IPS-15b (cell line): ENCODE data around the gene OR51B5.
"Not testable (repeated sequence)": the region's sequence is repeated elsewhere in the genome, so short reads cannot be mapped to it uniquely, and the experiment has no call there.

ENCODE experiments used
- H3K27me3 ChIP-seq: one replicate; pipeline ENCODE4 v1.6.1; 2013; ENCODE audit warnings: low read length; ENCODE audit not compliant: control insufficient read depth, insufficient read depth
- H3K36me3 ChIP-seq: one replicate; pipeline ENCODE4 v1.6.1; 2013; ENCODE audit warnings: low read length; ENCODE audit not compliant: control insufficient read depth, insufficient read depth
- H3K4me1 ChIP-seq: one replicate; pipeline ENCODE4 v1.6.1; 2013; ENCODE audit warnings: mild to moderate bottlenecking, low read length; ENCODE audit not compliant: control insufficient read depth, insufficient read depth
- H3K4me3 ChIP-seq: one replicate; pipeline ENCODE4 v1.5.1; 2013; ENCODE audit warnings: low read depth, low read length
- H3K9ac ChIP-seq: one replicate; pipeline ENCODE4 v1.6.1; 2013; ENCODE audit warnings: low read depth, mild to moderate bottlenecking, low read length
- H3K9me3 ChIP-seq: one replicate; pipeline ENCODE4 v1.6.1; 2013; ENCODE audit warnings: mild to moderate bottlenecking, low read length; ENCODE audit not compliant: control insufficient read depth, insufficient read depth

Gene OR51B5

DNA sequence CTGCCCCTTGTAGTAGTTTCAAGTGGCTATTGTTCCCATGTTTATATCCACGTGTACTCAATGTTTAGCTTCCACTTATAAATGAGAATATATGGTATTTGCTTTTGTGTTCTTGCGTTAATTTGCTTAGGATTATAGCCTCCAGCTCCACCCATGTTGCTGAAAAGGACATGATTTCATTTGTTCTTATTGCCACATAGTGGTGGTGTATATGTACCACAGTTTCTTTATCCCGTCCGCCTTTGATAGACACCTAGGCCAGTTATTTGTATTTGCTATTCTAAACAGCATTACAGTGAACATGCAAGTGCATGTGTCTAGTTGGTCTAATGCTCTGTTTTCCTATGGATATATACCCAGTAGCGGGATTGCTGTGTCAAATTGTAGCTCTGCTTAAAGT is 26.0 kb downstream of the OR51B5 start:
- no peaks in the 10 kb centered on the region for H3K4me1 ChIP-seq
- no peak overlapping the region for H3K4me3 ChIP-seq
- H3K9me3 ChIP-seq: no peaks in the 10 kb centered on the region
- no peak overlapping the region for H3K9ac ChIP-seq
- H3K27me3 ChIP-seq: no peaks in the 10 kb centered on the region
- no peaks in the 10 kb centered on the region for H3K36me3 ChIP-seq

DNA sequence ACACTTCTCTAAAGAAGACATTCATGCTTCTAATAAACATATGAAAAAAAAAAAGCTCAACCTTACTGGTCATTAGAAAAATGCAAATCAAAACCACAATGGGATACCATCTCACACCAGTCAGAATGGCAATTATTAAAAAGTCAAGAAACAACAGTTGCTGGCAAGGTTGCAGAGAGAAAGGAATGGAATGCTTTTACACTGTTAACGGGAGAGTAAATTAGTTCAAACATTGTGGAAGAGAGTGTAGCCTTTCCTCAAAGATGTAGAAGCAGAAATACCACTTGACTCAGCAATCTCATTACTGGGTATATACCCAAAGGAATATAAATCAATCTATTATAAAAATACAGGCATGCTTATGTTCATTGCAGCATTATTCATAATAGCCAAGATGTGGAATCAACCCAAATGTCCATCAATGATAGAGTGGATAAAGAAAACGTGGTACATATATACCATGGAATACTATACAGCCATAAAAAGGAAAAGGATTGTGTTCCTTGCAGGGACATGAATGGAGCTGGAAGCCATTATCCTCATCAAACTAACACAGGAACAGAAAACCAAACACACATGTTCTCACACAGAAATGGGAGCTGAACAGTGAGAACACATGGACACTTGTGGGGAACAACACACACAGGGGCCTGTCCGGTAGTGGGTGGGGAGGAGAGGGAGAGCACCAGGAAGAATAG is 29.8 kb downstream of the OR51B5 start:
- H3K4me1 ChIP-seq, H3K9ac ChIP-seq, H3K9me3 ChIP-seq, H3K4me3 ChIP-seq, H3K27me3 ChIP-seq, H3K36me3 ChIP-seq: not testable (repeated sequence)

DNA sequence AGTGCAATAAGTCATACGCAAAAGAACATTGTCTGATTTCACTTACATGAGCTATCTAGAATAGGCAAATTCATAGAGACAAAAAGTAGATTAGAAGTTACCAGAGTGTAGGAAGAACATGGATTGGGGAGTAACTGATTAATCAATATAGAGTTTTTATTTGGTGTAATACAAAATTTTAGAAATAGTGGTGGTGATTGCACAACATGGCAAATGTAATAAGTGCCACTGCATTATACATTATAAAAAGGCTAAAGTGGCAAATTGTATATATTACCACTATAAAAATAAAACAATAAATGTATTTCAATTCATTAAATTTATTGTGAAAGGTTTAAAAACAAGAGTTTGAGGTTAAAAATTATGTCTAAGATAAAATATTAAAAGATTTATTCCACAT is 32.9 kb downstream of the OR51B5 start:
- H3K9ac ChIP-seq: no peak overlapping the region
- H3K9me3 ChIP-seq: no peaks in the 10 kb centered on the region
- no peaks in the 10 kb centered on the region for H3K36me3 ChIP-seq
- H3K4me3 ChIP-seq: no peak overlapping the region
- H3K4me1 ChIP-seq: no peaks in the 10 kb centered on the region
- H3K27me3 ChIP-seq: no peaks in the 10 kb centered on the region

DNA sequence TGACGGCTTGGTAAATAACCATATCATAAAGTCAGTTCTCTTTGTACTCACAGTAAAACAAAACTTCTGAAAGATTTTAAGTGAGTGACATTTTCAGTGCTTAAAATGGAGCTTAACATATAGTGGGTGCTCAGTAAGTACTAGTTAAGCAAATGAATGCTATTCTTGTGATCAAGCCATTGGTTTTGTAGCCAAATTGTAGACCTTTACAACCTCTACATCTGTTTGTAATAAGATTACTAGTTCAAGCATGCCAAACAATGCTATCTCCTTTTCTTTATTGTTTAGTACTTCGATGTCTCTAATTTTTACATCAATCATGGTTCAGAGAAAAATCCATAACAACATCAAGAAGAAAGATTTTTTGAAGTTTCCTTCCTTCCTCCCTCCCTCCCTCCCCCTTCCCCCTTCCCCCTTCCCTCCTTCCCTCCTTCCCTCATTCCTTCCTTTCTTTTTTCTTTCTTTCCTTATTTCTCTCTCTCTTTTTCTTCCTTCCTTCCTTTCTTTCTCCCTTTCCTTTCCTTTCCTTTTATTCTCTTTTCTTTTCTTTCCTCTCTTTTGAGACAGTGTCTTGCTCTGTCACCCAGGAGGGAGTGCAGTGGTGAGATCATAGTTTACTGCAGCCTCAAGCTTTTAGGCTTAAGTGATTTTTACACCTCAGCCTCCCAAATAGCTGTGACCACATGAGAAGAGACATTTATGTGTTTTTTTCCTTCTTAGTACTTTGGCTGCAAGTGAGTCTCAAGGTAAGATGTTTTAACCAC is 35.9 kb downstream of the OR51B5 start:
- H3K9me3 ChIP-seq: no peaks in the 10 kb centered on the region
- no peak overlapping the region for H3K9ac ChIP-seq
- no peak overlapping the region for H3K4me3 ChIP-seq
- no peaks in the 10 kb centered on the region for H3K27me3 ChIP-seq
- no peaks in the 10 kb centered on the region for H3K36me3 ChIP-seq
- H3K4me1 ChIP-seq: no peaks in the 10 kb centered on the region

DNA sequence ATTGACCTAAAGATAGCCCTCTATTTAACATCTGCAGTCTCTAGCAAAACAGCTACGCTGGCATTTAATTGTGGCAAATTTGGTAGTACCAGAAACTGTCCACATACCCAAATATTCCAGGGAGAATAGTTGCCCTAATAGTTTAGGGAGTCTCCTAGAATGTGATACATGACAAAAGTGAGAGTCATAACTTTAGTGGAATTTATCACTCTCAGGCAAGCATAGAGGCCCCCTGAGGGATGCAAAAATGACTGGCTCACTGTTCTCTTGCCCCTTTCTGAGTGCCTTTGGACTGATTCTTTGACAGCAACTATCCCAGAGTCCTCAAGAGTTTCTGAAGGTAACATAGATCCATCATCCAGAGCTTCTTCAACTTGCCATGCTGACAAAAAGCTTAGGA is 39.3 kb downstream of the OR51B5 start:
- H3K4me3 ChIP-seq: no peak overlapping the region
- no peaks in the 10 kb centered on the region for H3K36me3 ChIP-seq
- H3K9ac ChIP-seq: no peak overlapping the region
- no peaks in the 10 kb centered on the region for H3K4me1 ChIP-seq
- H3K9me3 ChIP-seq: no peaks in the 10 kb centered on the region
- H3K27me3 ChIP-seq: no peaks in the 10 kb centered on the region

DNA sequence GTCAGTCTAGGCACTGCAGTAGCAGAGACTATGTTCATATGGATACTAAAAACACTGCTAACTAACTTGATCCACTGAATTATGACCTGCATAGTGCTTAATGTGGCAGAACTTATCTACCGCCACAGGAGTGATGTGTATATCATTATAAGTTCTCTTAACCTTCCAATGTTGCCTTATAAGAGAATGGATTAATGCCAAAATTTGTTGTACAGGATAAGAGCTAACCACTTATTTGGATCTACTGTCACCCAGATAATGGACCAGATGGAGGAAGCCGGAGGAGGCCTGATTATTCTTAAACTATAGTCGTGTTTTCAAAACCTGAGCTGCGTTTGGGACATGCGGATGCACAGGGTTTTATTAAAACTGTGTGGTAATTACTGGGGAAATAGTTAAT is 39.7 kb downstream of the OR51B5 start:
- Histone ChIP-seq H3K9me3 (no peaks in the 10 kb centered on the region), H3K27me3 (no peaks in the 10 kb centered on the region), H3K9ac (no peak overlapping the region), H3K4me3 (no peak overlapping the region), H3K36me3 (no peaks in the 10 kb centered on the region), H3K4me1 (no peaks in the 10 kb centered on the region)

DNA sequence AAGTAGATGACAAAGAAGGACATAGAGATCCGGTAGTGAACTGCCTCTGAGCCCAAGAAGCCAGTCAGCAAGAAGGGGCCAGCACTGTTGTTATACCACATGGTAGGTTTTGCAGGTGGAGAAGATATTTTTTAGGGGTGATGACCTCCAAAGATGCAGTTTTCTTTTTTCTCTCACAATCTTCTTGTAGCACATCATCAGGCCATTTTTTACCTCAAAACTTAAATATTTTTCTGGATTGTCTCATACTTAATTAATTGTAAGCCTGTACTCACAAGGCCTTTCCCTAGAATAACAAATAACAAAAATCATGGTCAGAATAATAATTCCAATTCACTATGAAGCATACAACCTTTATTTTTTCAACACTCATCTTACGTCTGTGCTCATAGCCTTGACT is 41.5 kb downstream of the OR51B5 start, which contains the start of gene OR51B4:
OR51B4 (minus strand) TSS at position 101 of the 400 bp plus-strand sequence; CDS start at position 101, 0 bp downstream.
- no peaks in the 10 kb centered on the region for H3K27me3 ChIP-seq
- no peak within 1 kb of the TSS for H3K9ac ChIP-seq
- no peaks in the 10 kb centered on the region for H3K4me1 ChIP-seq
- H3K9me3 ChIP-seq: no peaks in the 10 kb centered on the region
- H3K36me3 ChIP-seq: no peaks in the 10 kb centered on the region
- no peak within 1 kb of the TSS for H3K4me3 ChIP-seq

DNA sequence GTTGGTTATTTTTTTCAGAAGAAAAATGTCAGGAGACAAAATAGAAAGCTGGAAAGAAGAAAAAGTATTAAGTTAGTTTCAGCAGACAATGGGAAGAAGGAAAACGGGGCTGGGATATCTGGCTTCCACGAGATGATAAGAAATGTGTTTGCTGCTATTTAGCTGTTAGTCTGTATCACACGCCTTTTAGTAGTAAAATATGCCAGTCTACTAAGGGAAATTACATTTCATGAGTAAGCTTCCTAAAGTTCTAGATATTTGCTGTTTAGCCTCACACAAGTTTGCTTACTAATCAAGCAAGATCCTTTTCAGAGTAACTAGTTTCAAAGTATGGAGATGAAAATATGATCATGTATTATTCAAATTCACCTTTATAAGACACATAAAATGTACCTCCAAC is 43.1 kb downstream of the OR51B5 start:
- H3K27me3 ChIP-seq: no peaks in the 10 kb centered on the region
- no peaks in the 10 kb centered on the region for H3K9me3 ChIP-seq
- no peaks in the 10 kb centered on the region for H3K36me3 ChIP-seq
- no peaks in the 10 kb centered on the region for H3K4me1 ChIP-seq
- no peak overlapping the region for H3K9ac ChIP-seq
- no peak overlapping the region for H3K4me3 ChIP-seq

DNA sequence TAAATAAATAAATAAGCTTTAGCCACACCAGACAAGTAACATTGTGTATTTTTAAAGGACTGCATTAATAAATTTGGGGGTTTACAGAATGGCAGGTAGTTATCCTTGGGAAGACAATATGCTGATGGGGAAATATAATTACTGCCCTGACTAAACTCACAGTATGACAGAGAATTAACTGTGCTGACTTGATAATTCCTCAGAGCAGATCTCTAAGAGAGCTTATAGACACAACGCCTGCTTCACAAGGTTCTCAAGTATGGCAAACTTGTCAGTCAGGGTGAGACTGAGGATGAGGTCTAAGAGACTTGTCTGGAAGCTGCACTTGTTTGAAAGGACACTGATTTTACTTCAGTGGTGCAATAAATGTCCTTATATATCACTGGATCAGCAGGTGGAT is 44.9 kb downstream of the OR51B5 start:
- H3K36me3 ChIP-seq: no peaks in the 10 kb centered on the region
- H3K27me3 ChIP-seq: no peaks in the 10 kb centered on the region
- no peaks in the 10 kb centered on the region for H3K4me1 ChIP-seq
- H3K9ac ChIP-seq: no peak overlapping the region
- no peak overlapping the region for H3K4me3 ChIP-seq
- no peaks in the 10 kb centered on the region for H3K9me3 ChIP-seq

DNA sequence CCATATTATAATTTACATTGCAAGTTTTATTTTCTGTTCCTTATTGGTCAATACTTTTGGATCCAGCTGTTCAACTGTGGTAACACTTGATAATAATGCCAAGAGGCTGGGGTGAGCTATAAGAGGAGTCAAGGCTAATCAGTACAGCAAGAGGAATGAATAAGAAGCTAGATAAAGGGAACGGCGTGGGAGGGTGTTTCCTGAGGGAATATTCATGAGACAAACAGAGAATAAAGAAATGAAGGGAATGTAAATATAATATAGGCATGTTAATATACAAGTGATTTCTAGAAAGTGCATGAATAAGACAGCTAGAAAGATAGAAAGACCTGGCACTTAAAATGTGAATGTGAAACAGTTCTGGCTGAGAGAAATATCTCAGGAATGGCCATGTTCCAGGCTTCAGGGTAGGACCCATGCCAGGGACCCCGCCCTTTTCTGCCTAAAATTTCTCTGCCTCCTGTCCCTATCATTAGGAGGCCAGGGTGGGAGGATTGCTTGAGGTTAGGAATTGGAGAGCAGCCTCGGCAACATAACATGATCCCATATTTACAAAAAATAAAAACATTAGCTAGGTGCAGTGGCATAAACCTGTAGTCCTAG is 45.5 kb downstream of the OR51B5 start:
- H3K9ac ChIP-seq: no peak overlapping the region
- H3K4me3 ChIP-seq: no peak overlapping the region
- no peaks in the 10 kb centered on the region for H3K36me3 ChIP-seq
- no peaks in the 10 kb centered on the region for H3K9me3 ChIP-seq
- no peaks in the 10 kb centered on the region for H3K27me3 ChIP-seq
- no peaks in the 10 kb centered on the region for H3K4me1 ChIP-seq

DNA sequence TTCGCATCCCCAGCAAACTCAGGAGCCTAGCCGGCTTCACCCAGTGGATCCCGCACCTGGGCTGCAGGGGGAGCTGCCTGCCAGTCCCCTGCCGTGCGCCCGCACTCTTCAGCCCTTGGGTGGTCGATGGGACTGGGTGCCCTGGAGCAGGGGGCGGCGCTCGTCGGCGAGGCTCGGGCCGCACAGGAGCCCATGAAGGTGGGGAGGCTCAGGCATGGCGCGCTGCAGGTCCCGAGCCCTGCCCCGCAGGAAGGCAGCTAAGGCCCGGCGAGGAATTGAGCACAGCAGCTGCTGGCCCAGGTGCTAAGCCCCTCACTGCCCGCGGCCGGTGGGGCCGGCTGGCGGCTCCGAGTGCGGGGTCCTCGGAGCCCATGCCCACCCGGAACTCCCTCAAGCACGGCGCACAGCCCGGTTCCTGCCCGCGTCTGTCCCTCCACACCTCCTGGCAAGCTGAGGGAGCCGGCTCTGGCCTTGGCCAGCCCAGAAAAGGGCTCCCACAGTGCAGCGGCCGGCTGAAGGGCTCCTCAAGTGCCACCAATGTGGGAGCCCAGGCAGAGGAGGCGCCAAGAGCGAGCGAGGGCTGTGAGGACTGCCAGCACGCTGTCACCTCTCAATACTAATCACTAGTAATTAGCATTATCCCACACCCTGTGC is 48.9 kb downstream of the OR51B5 start:
- H3K4me3 ChIP-seq, H3K9me3 ChIP-seq, H3K36me3 ChIP-seq, H3K9ac ChIP-seq, H3K27me3 ChIP-seq, H3K4me1 ChIP-seq: not testable (repeated sequence)
